Mesenteric fat pad (tissue), 1 donor: ENCODE data around the gene DOCK6. TPM values are rescaled to one million over a fixed set of nuclear protein-coding genes. Genes with fewer than 3 reads are reported as not detected.

ENCODE experiments used
- DNase-seq: peaks from one replicate; pipeline ENCODE4 v3.0.0-alpha.2; 2020; ENCODE audit warnings: low spot score
- total RNA-seq: library from RNA; stranded (reverse); fragmentation: NEBNext Ultra II Directional; extraction: Animal tissue kit (Norgen Biotek cat#: 25700); gene quantifications from one replicate; pipeline ENCODE4 v1.2.1, GENCODE V29; 2021
- donor health status: DM: yes; HTN: yes; CAD: no.

DOCK6 gene
- total RNA-seq, 1 donor from 2014 or later = 119 TPM

DNA sequence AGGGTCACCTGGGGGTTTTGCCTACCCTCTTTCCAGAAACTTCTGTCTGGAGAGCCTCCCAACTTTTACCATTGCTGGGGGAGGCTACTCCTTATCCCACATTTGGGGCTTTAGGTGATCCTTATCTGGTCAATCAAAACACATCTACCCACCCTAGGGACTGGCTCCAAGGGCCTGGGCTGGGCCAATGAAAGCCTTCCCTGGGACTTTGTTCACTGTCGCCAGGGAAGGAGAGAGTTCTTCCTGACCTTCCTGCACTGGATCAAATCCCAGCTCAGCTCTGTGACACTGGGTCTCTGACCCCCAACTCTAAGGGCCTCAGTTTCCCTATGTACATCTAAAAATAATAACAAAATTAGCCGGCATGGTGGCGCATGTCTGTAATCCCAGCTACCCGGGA is 11.1 kb downstream of the DOCK6 start:
- DNase-seq = no peak

DNA sequence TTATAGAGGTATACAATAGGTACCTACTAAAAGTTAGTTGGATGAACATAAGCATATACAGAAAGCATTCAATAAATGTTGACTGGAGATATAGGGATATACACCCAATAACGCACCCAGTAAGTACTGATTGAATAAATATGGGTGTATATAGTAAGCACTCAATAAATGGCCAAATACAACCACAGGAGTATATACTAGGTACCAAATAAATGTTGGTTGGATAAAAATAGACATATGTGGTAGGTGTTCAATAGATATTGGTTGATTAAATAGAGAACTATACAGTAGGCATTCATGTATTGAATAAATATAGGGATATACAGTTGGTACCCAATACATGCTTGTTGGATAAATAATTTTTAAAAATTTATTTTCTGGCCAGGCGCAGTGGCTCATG is 13.5 kb downstream of the DOCK6 start:
- DNase-seq = no peak

DNA sequence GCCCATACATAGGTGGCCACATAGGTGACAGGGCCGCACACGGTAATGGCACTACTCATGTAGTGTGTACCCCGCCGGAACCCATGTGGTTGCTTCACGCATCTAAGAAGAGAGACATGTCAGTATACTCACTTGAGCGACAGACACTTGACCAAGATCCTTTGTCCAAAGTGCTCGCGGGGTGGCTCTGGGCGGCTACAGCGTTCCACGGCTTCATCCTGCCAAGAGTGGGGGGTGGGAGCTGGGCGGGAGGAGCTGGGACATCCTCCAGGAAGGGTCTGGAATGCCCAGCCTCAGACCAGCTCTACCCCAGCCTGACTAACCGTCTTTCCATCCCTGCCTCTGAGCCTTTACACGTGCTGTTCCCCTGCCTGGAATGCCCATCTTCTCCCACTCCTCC is 14.4 kb downstream of the DOCK6 start:
- no peak for DNase-seq

DNA sequence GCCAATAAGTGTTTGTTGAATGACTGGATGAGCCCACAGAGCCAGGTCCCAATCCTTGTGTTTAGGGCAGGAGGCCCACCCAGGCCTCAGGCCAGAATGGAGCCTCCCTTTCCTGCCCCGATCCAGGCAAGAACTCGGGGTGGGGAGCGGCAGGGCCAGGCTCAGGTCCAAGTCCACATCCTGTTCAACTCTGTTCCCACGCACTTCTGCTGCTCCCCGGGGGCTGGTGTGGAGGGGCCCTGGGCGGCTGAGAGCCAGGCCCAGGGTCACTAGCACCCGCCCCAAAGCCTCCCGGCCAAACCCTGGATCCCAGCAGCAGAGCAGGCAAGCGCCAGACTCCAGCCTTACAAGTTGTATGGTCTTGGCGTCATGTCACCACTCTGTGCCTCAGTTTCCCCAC is 14.9 kb downstream of the DOCK6 start:
- no peak for DNase-seq

DNA sequence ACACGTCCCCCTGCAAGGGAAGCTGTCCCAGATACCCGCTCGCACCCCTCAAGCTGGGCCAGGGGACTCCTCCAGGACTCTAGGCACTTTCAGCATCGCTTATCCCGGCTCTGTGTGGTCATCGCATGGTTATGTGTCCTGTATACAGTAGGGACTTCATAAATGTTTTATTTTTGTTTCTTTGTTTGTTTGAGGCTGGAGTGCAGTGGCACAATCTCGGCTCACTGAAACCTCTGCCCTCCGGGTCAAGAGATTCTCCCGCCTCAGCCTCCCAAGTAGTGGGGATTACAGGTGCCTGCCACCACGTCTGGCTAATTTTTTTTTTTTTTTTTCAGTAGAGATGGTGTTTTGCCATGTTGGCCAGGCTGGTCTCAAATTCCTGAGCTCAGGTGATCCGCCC is 15.4 kb downstream of the DOCK6 start:
- DNase-seq = no peak

DNA sequence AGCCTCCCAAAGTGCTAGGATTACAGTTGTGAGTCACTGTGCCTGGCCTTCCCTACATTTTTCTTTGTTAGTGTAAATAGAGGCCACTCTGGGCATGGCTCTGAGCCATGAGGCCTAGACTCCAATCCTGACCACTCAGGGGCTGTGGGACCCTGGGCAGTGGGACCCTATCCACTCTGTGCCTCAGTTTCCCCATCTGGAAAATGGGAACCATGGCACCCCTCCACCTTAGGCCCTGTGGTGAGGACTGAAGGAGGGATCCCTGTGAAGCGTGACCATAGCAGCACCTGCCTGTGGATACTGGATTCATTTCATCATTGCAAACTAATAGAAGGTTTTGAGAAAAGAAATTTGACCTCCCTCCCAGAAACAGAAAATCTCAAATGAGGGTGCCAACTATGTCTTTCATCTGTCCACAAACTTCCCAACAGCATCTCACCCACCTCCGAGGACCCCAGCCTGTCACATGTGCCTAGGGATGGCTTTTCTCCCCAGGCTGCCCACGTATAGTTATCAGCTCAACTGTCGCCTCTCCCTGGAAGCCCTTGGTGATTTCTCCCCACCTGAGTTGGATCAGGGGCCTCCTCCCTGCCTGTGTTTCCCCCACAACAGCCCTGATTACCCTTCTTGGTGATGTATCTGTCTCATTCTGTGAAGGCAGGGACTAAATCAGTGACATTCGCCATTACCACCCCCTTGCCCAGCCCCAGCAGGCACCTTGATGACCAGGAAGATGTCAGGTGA is 17.3 kb downstream of the DOCK6 start:
- no peak for DNase-seq

DNA sequence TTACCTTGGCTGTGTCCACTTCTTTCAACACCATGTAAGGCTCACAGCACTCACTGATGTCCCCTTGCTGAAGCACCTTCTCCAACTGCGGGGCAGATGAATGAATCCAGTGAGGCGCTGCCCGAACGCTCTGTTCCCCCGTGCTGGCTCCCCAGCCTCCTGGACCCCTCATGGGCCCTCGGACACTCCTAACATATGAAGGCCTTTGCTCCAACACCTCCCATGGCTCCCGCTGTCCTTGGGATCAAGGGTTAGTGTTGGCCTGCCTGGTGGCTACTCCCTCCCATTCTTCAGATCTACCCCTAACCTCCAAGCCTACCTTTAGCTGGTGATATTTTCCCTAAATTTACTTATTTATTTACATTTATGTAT is 18.5 kb downstream of the DOCK6 start:
- no peak for DNase-seq

DNA sequence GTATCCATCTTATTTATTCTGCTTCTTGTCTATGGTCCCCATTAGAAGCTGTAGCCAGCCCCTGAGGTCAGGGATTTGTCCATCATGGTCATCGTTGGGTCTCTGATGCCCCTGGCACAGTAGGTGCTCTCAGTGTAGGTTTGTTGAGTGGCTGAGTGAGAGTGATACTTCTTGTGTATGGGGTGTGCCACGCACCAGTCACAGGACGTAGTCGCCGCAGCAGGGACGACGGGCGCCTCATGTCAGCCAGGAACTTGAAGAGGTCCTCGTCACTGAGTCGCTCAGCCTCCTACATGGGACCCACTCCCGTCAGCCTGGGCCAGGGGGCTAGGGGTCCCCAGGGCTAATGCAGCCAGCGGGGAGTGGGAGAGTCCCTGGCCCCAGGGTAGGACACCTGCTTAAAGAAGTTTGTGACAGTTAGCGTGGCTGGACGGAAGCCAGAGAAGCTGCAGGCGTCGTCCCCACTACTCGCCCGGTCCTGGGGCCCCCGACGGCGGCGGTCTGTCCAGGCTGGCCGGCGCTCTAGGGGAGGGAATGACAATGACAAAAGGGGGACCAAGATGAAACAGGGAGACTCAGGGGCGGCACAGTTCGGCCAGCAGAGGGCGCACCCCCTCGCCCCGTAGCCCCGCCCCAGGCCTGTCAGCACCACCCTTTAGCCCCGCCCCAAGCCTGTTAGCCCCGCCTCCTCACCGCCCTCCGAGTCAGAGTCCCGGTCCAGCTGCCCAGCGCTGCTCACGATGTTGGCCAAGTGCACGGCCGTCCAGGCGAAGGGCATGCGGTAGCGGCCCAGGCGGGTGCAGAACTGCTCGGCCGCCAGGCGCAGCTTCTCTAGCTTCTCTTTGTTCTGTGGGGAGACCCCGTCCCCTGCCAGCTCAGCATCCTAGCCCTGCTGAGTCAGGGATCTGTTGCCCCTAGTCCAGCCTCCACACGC is 19.2 kb downstream of the DOCK6 start:
- peak; percentile 98 for DNase-seq

DNA sequence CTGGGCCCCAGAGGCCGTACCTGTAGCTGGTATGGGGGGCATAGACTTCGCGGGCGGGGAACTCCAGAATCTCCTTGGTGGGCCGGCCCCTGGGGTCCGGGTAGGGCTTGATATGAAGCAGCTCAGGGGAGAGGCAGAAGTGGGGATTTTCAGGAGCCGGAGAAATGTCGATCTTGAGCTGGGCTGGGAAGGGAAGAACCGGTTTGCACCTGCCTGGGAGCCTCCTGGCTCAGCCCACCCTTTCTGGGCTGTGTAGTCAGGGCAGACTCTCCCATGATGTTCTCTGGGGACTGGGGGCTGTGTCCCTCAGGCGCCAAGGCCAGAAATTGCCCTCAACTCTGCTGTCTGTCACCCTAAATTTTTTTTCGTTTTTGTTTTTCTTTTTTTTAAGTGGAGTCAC is 20.3 kb downstream of the DOCK6 start:
- no peak for DNase-seq

DNA sequence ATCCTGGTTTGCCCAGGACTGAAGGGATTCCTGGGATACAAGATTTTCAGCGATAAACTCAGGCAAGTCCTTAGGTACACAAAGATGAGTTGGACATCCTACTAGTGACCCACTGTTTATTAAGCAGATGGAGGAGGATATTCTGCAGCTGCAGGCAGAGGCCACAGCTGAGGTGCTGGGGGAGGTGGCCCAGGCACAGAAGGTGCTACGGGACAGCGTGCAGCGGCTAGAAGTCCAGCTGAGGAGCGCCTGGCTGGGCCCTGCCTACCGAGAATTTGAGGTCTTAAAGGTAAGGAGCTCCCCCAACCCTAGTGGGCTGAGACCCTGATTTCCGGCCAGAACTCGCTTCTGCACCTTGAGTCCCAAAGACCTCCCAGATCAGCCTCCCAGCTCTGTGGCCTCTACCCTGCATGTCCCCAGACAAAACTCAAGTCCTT is 22.3 kb downstream of the DOCK6 start:
- no peak for DNase-seq

DNA sequence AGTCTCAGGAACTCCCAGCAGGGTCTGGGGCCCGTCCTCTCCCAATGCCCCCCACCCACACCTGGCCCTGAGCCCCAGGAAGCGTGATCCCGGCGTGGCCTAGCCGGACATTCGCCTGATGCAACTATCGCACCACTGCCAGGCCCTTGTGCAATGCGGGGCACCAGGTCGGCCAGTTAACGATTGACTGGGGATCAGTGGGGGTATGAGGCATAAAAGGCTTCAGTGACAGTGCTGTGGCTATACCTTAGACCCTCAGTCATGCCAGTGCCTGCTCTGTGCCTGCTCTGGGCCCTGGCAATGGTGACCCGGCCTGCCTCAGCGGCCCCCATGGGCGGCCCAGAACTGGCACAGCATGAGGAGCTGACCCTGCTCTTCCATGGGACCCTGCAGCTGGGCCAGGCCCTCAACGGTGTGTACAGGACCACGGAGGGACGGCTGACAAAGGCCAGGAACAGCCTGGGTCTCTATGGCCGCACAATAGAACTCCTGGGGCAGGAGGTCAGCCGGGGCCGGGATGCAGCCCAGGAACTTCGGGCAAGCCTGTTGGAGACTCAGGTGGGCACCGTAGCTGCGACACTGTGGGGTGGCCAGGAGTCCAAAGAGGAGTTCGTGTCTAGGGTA is 22.8 kb downstream of the DOCK6 start, which contains the start of gene ANGPTL8:
ANGPTL8 (plus strand) TSS at position 243 of the 624 bp plus-strand sequence; CDS start at position 262, 19 bp downstream.
- no peak for DNase-seq

DNA sequence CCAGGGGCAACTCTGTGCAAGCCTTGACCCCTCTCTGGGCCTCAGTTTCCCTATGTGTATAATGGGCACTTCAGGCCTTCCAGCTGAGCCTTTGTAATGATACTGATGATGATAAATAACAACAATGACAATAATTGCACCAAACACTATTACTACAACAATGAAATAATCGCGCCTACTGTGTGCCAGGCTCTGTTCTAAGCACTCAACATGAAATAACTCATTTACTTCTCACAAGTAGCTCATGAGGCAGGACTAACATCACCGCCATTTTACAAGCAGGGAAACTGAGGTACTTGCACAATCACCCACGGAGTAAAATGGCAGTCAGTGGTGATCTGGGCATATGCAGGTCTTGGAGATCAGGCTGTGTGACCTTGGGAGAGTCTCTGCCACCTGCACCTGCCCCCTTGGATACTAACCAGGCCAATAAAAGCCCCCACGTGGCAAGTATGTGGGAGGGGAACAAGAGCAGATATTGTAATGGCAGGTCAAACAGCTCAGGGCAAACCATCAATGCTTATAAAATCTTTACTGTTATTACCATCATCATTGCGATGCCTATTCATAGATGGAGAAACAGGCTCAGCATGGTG is 23.4 kb downstream of the DOCK6 start:
- no peak for DNase-seq

DNA sequence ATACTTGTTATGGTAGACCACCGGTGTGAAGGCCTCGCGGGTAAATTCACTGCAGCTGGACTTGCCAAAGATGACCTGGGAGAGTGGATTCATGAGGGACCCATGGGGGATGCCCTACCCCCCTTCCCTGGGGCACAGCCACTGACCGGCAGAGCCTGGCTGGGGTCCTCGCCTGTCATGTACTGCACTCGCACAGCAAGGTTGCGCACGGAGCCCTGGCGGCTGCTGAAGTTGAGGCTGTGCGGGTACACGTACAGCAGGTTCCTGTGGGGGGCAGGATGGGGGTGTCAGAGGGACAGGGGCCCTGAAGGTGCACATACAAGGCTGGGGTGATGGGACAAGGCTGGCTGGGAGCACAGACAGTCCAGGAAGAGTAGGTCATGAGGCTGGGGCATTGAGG is 24.3 kb downstream of the DOCK6 start:
- no peak for DNase-seq

DNA sequence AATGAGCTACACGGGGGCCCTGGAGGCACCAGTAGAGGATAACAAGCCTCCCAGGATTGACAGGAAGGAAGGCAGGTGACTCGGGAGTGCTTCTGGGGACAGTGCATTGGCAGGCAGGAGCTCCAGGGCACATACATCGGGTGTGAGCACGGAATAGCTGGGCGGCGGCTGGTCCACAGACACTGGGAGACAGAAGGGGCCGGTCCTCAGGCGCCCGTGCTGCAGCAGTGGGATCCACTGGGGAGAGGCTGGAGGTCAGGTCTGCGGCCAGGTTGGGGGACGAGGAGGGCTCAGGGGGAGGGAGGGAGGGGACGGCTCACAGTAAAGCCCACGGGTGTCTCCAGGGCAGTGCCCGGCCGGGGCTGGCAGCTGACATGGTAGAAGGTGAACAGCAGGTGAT is 25.0 kb downstream of the DOCK6 start:
- DNase-seq = no peak

DNA sequence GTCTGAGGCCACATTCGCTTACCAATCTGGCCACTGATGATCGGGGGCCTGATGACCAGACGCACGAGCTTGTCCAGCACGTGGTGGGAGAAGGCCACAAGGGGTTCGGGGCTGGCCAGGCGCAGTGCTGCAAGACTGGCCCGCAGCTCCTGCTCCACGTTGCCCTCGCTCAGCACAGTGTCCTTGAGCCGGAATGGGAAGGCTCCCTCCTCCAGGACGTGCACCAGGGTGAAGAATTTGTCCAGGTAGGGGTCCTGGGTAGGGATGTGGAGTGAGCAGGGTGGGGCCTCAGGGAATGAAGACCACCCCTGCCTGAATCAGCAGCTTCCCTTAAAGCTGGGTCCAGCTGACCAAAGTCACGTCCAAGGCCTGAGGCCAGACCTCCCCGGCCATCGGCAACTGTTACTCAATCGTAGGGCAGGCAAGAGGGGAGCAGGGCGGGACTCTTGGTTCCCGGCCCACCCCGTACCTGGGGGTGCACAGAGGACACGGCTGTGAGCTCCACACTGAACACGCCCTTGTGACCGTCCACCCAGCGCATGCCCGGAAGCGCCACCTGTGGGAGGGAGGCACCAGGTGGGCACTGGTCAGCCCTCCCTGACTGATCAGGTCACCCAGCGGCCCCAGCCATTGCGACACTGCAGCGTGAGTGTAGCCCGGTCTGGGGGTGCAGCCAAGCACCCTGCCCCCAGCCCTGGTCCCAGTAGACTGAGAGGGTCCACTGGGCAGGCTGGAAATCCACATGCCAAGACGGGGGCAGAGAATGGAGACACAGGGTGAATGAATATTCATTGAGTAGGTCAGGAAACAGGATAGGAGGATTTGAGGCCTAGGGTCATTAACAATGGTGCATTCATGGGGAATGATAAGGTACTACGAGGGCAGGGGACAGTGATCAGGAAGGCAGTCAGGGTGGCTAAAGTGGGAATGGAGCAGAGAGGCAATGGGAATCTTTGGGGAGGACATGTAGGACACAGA is 25.7 kb downstream of the DOCK6 start:
- no peak for DNase-seq

DNA sequence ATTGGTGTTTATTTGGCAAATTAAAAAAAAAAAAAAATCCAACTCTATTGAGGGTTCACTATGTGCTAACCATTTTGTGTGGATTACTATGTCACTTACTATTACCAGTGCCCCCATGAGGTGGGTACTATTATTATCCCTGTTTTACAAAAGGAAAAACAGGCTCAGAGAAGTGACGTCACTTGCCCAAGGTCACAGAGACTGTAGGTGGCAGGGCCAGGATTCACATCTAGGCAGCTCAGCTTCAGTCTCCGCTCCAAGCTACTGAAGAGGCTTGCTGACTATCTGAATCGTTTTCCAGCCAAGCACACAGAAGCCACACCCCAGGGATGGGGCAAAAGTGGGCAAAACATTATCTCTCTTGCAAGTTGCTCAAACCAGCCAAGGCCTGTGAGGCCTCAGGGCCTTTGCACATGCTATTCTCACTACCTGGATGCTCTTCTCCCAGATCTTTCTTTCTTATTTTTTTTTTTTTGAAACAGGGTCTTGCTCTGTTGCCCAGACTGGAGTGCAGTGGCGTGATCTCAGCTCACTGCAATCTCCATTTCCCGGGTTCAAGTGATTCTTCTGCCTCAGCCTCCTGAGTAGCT is 27.7 kb downstream of the DOCK6 start:
- DNase-seq = no peak

DNA sequence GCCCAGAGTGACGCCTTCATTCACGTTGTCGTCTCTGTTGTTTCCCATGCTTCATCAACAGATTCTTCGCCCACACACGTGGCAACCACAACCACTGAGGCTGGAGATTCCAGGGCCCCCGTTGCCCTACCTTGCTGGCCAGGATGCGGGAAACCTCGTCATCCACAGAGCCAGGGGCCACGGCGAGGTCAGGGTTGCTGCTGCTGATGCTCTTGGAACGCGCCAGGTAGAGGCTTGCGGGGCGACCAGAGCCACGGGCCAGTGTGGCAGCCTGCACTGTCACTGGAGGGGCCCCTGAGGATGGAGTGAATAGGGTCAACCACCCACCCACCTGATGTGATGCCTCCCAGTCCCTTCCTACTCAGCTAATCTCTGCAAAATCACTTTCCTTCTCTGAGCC is 29.3 kb downstream of the DOCK6 start:
- no peak for DNase-seq

DNA sequence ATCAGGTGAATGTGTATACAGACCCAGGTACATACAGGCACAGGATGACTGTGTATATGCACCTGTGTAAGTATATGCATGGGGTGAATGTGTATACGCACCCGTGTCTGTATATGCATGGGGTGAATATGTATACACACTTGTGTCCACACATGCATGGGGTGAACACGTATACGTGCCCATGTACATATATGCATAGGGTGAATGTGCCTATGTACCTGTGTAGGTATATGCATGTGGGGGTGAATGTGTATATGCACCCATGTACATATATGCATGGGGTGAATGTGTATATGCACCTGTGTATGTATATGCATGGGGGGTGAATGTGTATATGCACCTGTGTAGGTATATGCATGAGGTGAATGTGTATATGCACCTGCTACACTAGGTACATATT is 29.8 kb downstream of the DOCK6 start:
- no peak for DNase-seq

DNA sequence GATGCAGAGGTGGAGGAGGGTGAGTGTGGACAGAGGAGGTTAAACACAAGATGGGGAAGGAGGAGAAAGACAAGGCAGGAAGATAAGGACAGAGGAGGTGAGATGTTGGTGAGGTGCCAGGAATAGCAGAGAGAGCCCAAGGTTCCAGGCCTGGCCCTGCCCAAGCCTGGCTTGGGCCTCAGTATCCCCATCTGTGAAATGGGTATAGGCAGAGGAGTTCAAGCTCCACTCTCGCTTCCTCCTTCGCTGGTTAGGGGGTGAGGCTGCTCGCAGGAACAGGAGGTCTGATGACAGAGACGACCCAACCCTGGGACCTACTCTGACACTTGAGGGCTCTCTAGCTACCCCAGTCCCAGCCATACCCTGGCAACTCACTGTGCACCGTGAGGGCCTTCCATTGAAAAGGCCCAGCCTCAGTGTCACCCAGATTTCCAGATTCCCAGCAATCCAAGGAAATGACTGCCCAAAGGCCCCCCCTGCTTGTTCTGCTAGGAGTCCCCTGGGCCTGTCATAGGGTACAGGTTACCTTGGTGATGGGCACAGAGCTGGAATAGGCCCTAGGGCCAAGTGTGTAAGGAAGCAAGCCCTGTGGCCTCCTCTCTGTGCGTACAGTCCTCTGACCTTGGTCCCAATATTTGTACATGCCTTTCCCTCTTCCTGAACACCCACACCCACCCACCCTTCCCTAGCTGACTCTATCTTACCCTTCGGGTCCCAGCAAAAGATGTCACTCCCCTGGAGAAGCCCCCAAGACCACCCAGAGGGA is 31.5 kb downstream of the DOCK6 start:
- DNase-seq = no peak
